ENCODE data around the gene PPA2.
"Not testable (repeated sequence)": the region's sequence is repeated elsewhere in the genome, so short reads cannot be mapped to it uniquely, and the experiment has no call there.

The PPA2 gene

GRCh38 chr4:105473324-105474098 lies at the start of gene PPA2:
Gene PPA2 (minus strand): TSS chr4:105474062. CDS start chr4:105474050, 12 bp downstream.
- peak; percentile 80 to 82 for DNase-seq

GRCh38 chr4:105520819-105521790 lies 47.2 kb upstream of the PPA2 start:
- DNase-seq, result peak in 1 of 2 donors; percentile 24

DNA sequence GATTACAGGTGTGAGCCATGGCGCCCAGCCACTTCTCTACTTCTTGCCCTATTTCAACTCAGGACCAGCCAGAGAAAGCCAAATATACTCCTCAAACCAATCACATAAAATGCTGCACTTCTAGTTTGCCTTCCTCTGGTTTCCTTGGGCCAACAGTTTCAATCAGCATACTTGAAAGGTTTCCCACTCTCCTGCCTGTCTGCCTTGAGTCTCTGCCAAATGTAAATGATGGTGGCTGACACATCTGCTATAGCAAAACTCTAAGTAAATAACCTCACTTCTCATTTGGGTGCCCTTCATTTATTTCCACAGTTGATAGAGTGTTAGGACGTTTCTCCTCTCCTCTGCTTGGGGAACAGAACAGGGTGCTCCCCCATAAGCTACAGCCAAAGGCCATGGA lies 36.4 kb upstream of the PPA2 start:
- DNase-seq, result no peak

- no peak for DNase-seq
These were observed 35.9 kb upstream of the PPA2 start for GRCh38 chr4:105509714-105510113.

- DNase-seq, result no peak
These were observed 35.4 kb upstream of the PPA2 start for GRCh38 chr4:105509291-105509690.

GRCh38 chr4:105504744-105505143 lies 30.9 kb upstream of the PPA2 start:
- no peak for DNase-seq

DNA sequence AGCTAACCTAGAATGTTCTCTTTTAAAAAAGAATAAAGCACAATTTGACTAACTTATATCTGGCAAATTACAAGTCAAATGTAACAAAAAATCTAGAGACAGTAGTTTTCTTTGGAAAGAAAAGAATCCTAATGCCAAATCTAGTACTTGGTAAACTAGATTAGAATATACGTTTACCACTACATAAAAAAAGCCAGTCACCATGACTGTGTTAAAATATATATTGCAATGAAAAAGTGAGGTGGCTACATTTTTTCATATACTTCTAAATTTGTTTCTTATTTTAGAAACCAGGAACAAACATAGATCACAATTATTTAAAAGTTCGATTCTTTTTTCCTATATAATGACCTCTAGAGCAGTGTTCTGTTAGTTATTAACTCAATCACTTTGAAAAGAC lies 29.6 kb upstream of the PPA2 start:
- DNase-seq, result no peak

GRCh38 chr4:105496899-105497298 lies 23.0 kb upstream of the PPA2 start:
- DNase-seq, result no peak

DNA sequence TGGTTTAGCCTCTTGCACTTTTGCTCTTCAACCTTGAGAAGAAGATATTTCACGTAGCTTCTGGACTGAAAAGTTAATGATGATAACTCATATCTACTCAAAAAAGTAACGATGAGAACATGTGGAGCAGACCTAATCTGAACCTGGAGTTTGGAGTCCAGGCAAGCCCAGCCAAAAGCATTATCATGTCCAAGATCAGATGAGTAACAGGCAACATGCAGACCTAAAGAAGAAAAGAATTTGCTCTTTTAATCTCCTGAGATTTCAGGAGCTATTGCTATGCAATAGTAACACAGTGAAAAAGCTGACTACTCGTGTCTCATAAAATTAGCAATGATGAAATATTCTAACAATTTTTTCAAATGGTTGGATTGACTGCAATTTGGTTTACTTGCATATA lies 21.8 kb upstream of the PPA2 start:
- DNase-seq, result no peak

GRCh38 chr4:105490523-105490922 lies 16.7 kb upstream of the PPA2 start:
- no peak for DNase-seq

- no peak for DNase-seq
These were observed 10.0 kb upstream of the PPA2 start for GRCh38 chr4:105483840-105484239.

- peak in 1 of 2 donors; percentile 86 for DNase-seq
These were observed 247 bp upstream of the PPA2 start for GRCh38 chr4:105474099-105474518.

DNA sequence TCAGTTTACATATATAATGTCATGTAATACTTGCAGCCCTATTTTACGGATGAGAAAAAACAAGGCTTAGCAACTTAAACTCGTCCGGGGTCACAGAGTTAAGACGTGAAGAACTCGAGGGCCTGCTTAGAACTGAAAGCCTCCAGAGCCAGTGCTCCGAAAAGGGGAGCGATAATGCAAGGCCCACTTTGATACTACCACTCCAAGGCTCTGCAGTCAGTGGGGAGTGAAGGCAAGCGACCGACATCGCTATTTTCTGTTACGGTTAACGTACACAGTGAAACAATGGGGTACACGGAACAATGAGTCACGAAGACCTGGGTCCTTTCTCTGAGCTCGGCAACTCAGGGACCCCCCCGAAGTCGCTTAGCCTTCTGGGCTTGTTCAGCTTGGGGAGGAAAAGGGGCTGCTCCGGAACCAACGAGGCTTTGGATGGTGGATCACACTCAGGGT lies 965 bp downstream of the PPA2 start:
- no peak for DNase-seq

GRCh38 chr4:105471566-105472176 lies 2.2 kb downstream of the PPA2 start:
- peak; percentile 77 to 87 for DNase-seq

- no peak for DNase-seq
These were observed 3.1 kb downstream of the PPA2 start for GRCh38 chr4:105470766-105471165.

DNA sequence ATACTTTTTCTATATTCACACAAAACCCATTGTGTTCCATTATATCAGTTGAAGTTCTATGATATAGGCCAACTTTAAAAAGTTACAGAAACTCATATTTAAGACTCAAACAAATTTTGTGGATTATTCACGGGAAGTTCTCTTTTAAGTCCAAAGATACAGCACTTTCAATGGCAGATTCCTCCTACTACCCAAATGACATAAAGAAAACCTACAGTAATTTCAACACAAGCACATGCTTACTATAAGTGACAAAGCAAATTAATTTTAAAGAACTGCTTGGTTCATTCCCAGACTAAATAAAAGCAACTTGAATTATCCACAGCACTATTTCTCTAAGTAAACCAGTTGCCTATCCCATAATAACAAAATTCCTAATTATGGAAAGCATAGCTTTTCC lies 4.1 kb downstream of the PPA2 start:
- DNase-seq, result no peak

GRCh38 chr4:105466580-105466979 lies 7.3 kb downstream of the PPA2 start:
- no peak for DNase-seq

GRCh38 chr4:105464563-105464962 lies 9.3 kb downstream of the PPA2 start:
- DNase-seq, result not testable (repeated sequence)

DNA sequence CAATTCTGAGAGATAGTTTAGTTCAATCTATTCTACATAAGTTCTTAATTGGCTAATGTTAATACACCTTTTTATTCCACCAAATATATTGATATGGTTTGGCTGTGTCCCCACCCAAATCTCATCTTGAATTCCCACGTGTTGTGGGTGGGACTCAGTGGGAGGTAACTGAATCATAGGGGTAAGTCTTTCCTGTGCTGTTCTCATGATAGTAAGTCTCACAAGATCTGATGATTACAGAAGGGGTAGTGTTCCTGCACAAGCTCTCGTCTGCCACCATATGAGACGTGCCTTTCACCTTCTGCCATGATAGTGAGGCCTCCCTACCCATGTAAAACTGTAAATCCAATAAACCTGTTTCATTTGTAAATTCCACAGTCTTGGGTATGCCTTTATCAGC lies 11.3 kb downstream of the PPA2 start:
- no peak for DNase-seq

DNA sequence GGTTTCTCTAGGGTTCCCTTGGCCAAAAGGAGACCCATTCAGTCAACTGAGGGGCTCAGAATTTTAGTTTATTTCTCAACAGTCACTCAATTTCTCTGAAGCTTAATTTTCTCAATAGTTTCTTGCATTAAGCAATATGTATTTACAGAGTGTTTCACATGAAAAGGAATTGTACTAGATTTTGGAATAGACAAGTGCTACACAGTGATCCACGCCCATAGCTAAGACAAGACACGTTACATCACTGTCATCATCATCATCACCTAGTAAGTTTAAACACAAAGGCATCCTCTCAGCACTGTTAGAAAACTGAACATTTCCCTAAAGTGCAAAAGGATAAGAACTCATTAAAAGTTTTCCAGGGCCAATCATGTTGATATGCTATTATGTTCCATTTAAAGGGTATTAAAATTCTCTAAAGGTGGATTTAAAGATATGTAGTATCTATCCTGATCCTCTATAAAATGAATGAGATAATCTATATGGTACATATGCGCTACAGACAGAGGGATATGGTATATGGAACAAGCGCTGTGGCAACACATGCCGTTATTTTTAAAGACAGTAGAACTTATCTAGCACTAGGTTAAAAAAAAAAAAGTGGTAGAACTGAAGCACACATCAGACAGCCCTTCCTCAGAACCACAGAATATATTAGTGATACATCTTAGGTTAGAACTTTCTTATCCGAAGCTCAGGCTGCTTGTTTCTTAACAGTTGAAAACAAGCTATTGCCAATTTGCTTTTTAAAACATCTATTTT lies 12.1 kb downstream of the PPA2 start:
- DNase-seq, result no peak

DNA sequence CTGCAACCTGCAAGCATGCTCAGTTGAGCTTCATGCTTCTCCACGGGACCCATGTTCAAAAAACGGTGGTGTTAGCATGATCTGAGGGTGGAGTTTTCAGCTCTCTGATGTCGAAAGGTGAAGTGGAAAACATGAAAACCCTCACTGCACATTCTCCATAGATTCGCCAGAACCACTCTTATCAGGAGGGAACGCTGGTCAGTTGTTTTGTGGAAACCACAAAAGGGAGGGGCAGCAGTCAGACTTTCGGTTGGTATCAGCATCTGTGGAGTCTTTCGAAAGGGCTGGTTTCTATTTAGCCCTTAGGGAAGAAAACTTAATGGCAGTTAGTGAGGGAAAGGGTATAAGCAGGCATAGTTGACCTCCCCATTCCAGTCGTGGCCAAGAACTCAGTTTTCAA lies 12.6 kb downstream of the PPA2 start:
- no peak for DNase-seq

GRCh38 chr4:105460306-105460705 lies 13.6 kb downstream of the PPA2 start:
- DNase-seq, result no peak
